Measurements from ENCODE around the gene AMPD2.
A peak's percentile ranks its signal among the peaks of the same experiment; 100 is the strongest.

Gene AMPD2

DNA sequence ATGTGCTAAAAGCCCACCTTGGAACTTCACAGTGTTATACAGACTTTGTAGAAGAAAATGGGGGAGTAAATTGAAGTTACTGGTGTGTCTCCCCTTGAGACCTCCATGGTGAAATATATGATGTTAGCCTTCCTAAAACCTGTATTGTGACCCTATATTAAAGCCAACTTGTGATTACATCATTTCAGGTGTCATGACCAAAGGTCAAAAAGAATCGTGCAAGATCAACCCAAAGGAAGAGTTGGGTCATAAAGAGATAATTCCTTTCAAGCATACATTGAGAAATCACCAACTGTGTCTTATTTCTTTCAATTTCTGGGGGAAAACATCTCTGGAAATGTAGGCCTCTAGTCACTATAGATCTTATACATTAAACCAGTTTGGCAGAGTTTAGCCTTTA, 34.9 kb upstream of the AMPD2 start:
- no peak overlapping the region for H3K4me3 ChIP-seq (ENCODE audit: low read depth, low read length)
- no peak for DNase-seq (ENCODE audit: low read depth)
- no peak for TF ChIP-seq CTCF (conservative IDR thresholded peaks at IDR 0.05; ENCODE audit: low read depth, low read length)

GRCh38 chr1:109586055-109586454, 33.6 kb upstream of the AMPD2 start:
- no peak for TF ChIP-seq CTCF (conservative IDR thresholded peaks at IDR 0.05; ENCODE audit: low read depth, low read length)

DNA sequence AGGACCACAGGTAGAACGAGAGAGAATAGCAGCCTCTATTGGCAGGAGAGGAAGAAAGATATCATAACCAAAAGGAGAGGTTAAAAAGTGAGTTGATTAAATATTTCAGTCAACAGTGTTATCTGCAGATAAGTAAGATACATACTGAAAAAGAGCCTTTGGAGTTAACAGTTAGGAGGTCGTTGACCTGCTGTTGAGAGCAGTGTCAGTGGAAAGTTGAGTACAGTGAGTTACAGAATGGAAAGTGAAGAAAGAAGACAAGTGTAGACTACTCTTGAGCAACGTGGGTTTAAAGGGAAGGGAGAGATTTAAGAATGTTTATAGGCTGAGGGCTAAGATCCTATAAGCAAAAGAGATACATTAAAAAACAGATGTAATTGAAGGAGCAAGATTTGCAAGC, 30.5 kb upstream of the AMPD2 start:
- DNase-seq (ENCODE audit: low read depth): no peak
- TF ChIP-seq CTCF (conservative IDR thresholded peaks at IDR 0.05; ENCODE audit: low read depth, low read length): no peak
- no peak overlapping the region for H3K4me3 ChIP-seq (ENCODE audit: low read depth, low read length)

More at GRCh38 chr1:109586055-109586454, 33.6 kb upstream of the AMPD2 start:
- no peak overlapping the region for H3K4me3 ChIP-seq (ENCODE audit: low read depth, low read length)
- DNase-seq (ENCODE audit: low read depth): no peak

GRCh38 chr1:109589679-109590078, 30.0 kb upstream of the AMPD2 start:
- H3K4me3 ChIP-seq (ENCODE audit: low read depth, low read length): no peak overlapping the region
- no peak for DNase-seq (ENCODE audit: low read depth)
- no peak for TF ChIP-seq CTCF (conservative IDR thresholded peaks at IDR 0.05; ENCODE audit: low read depth, low read length)

DNA sequence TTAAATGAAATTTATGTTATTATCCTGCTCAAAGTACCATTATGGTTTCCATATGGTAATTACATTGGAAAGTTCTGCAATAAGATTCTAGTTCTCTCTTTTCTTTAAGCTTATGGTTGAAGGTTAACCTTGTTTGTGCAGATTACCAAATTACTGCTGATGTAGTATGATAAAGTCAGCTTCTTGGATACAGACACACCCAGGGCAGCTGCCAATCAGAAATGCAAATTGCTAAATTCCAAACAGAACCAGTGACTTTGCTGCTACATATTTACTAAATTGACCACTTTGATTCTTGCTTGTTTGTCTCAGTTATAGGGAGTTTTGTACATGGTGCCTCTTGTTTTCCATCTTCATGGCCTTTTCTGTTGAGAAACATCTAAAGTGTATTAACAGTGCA, 26.7 kb upstream of the AMPD2 start:
- DNase-seq (ENCODE audit: low read depth): no peak
- no peak for TF ChIP-seq CTCF (conservative IDR thresholded peaks at IDR 0.05; ENCODE audit: low read depth, low read length)
- H3K4me3 ChIP-seq (ENCODE audit: low read depth, low read length): no peak overlapping the region

GRCh38 chr1:109595531-109595930, 24.1 kb upstream of the AMPD2 start:
- TF ChIP-seq CTCF (conservative IDR thresholded peaks at IDR 0.05; ENCODE audit: low read depth, low read length): no peak
- no peak overlapping the region for H3K4me3 ChIP-seq (ENCODE audit: low read depth, low read length)
- DNase-seq (ENCODE audit: low read depth): peak; percentile 62

- peak; percentile 65 for DNase-seq (ENCODE audit: low read depth)
- TF ChIP-seq CTCF (conservative IDR thresholded peaks at IDR 0.05; ENCODE audit: low read depth, low read length): no peak
- H3K4me3 ChIP-seq (ENCODE audit: low read depth, low read length): no peak overlapping the region
These were observed 21.5 kb upstream of the AMPD2 start for GRCh38 chr1:109598156-109598555.
